SK-N-SH (cell line): ENCODE results near the gene ASB11. TPM values are rescaled to one million over a fixed set of nuclear protein-coding genes. Genes with fewer than 3 reads are reported as not detected.
"Not testable (repeated sequence)": the region's sequence is repeated elsewhere in the genome, so short reads cannot be mapped to it uniquely, and the experiment has no call there.

Experiments used
- CTCF ChIA-PET: fragments of 300-600, 350-600 bp; formaldehyde crosslinking; extraction: SDS; loops from one replicate; lab custom pipeline; 2021; lab: Yijun Ruan, JAX
- POLR2A ChIA-PET: fragments of 350-600 bp; sonication (Branson Sonifier 250); formaldehyde crosslinking; extraction: SDS; loops from one replicate; lab custom pipeline; 2020; ENCODE audit warnings: antibody characterized with exemption, inconsistent platforms; lab: Yijun Ruan, JAX
- DNase-seq: peaks from one replicate; pipeline ENCODE4 v3.0.0; 2012
- H2AFZ ChIP-seq: fragments of 200-600 bp; sonication (generic); 2 replicates; pipeline ENCODE4 v1.8.1; 2016; ENCODE audit warnings: antibody characterized with exemption, mild to moderate bottlenecking, low read depth
- H3F3A ChIP-seq: fragments of 200-600 bp; sonication (generic); replicated peaks from 2 replicates; pipeline ENCODE3; 2016; ENCODE audit warnings: antibody characterized with exemption, mild to moderate bottlenecking; ENCODE audit not compliant: insufficient read depth
- H3K27ac ChIP-seq, 2 experiments: fragments of 200-500 bp in 1 of 2; fragments of 200-600 bp in 1 of 2; sonication (Bioruptor generic) in 1 of 2; sonication (generic), shearing (Covaris generic) in 1 of 2; 2 replicates each; pipeline versions ENCODE4 v1.5.1 to v1.6.1; 2014 to 2016; ENCODE audit warnings: low read depth in 2 of 2, inconsistent platforms in 1 of 2, low read length in 1 of 2, mild to moderate bottlenecking in 1 of 2, mixed read lengths in 1 of 2
- H3K27me3 ChIP-seq: fragments of 200-600 bp; sonication (generic), shearing (Covaris generic); 2 replicates; pipeline ENCODE4 v1.6.1; 2016; ENCODE audit warnings: mixed run types; ENCODE audit not compliant: insufficient read depth
- H3K36me3 ChIP-seq, 2 experiments: fragments of 200-500 bp in 1 of 2; fragments of 200-600 bp in 1 of 2; sonication (Bioruptor generic) in 1 of 2; sonication (generic) in 1 of 2; replicated peaks in 1 of 2; 2 replicates each; pipeline versions ENCODE3 to v1.5.1; 2014 to 2016; ENCODE audit warnings: low read length in 1 of 2, mild to moderate bottlenecking in 1 of 2; ENCODE audit not compliant: insufficient read depth in 2 of 2, control insufficient read depth in 1 of 2
- H3K4me1 ChIP-seq, 2 experiments: fragments of 200-500 bp in 1 of 2; fragments of 200-600 bp in 1 of 2; sonication (Bioruptor generic) in 1 of 2; sonication (generic), shearing (Covaris generic) in 1 of 2; 2 replicates each; pipeline versions ENCODE4 v1.5.1 to v1.6.1; 2014 to 2016; ENCODE audit warnings: low read depth in 1 of 2, low read length in 1 of 2, mixed run types in 1 of 2; ENCODE audit not compliant: insufficient read depth in 2 of 2, control insufficient read depth in 1 of 2
- H3K4me2 ChIP-seq: fragments of 200-600 bp; sonication (generic), shearing (Covaris generic); 2 replicates; pipeline ENCODE4 v1.6.1; 2017; ENCODE audit warnings: mixed run types
- H3K4me3 ChIP-seq, 2 experiments: fragments of 200-500 bp in 1 of 2; fragments of 200-600 bp in 1 of 2; sonication (Bioruptor generic) in 1 of 2; sonication (generic), shearing (Covaris generic) in 1 of 2; 2 replicates each; pipeline versions ENCODE4 v1.5.1 to v1.8.1; 2014 to 2016; ENCODE audit warnings: low read depth in 2 of 2, inconsistent platforms in 1 of 2, low read length in 1 of 2, mild to moderate bottlenecking in 1 of 2, mixed read lengths in 1 of 2, moderate library complexity in 1 of 2
- H3K79me2 ChIP-seq: fragments of 200-600 bp; sonication (generic); 2 replicates; pipeline ENCODE4 v1.8.1; 2017; ENCODE audit warnings: mild to moderate bottlenecking; ENCODE audit not compliant: insufficient read depth
- H3K9ac ChIP-seq: fragments of 200-600 bp; sonication (generic); 2 replicates; pipeline ENCODE4 v1.6.1; 2017; ENCODE audit warnings: mixed run types
- H3K9me2 ChIP-seq: fragments of 200-600 bp; sonication (generic); 2 replicates; pipeline ENCODE4 v1.6.1; 2017; ENCODE audit warnings: mixed run types
- H3K9me3 ChIP-seq: fragments of 200-600 bp; sonication (generic); 2 replicates; pipeline ENCODE4 v1.6.1; 2017; ENCODE audit warnings: mixed run types, mild to moderate bottlenecking, moderate library complexity
- H4K20me1 ChIP-seq: fragments of 200-600 bp; sonication (generic); 2 replicates; pipeline ENCODE4 v1.6.1; 2017; ENCODE audit warnings: mild to moderate bottlenecking, mixed run types; ENCODE audit not compliant: insufficient read depth
- CTCF ChIP-seq: fragments of 200-600 bp; sonication (generic); IDR thresholded peaks from 2 replicates; pipeline ENCODE4 v1.6.1; 2017; ENCODE audit warnings: antibody characterized with exemption, mild to moderate bottlenecking, moderate library complexity
- EZH2phosphoT487 ChIP-seq: fragments of 200-600 bp; sonication (generic); IDR thresholded peaks from 2 replicates; pipeline ENCODE4 v1.6.1; 2017; ENCODE audit warnings: low read depth, mixed run types, mild to moderate bottlenecking, antibody characterized with exemption, moderate library complexity, borderline replicate concordance
- FOXJ3 ChIP-seq: sonication (generic); formaldehyde crosslinking; IDR thresholded peaks from 2 replicates; pipeline ENCODE4 v1.5.1; 2020; ENCODE audit warnings: mild to moderate bottlenecking, missing genetic modification reagents
- FOXM1 ChIP-seq: IDR thresholded peaks from 2 replicates; pipeline ENCODE4 v1.4.0; 2012; ENCODE audit warnings: low read depth, mild to moderate bottlenecking
- GABPA ChIP-seq: IDR thresholded peaks from 2 replicates; pipeline ENCODE4 v1.4.0; 2012; ENCODE audit warnings: low read depth, mild to moderate bottlenecking
- JUND ChIP-seq: IDR thresholded peaks from 2 replicates; pipeline ENCODE4 v1.4.0; 2012
- MXI1 ChIP-seq: IDR thresholded peaks from 2 replicates; pipeline ENCODE4 v1.6.1; 2012; ENCODE audit warnings: mild to moderate bottlenecking, low read depth, low read length, improper control_type of control experiment
- POLR2AphosphoS5 ChIP-seq: IDR thresholded peaks from 2 replicates; pipeline ENCODE4 v1.6.1; 2012; ENCODE audit warnings: low read depth, low read length
- RAD21 ChIP-seq: IDR thresholded peaks from 2 replicates; pipeline ENCODE4 v1.6.1; 2012; ENCODE audit warnings: mild to moderate bottlenecking, low read length
- RFX5 ChIP-seq: IDR thresholded peaks from 2 replicates; pipeline ENCODE4 v1.6.1; 2012; ENCODE audit warnings: mild to moderate bottlenecking, improper control_type of control experiment, low read length
- RXRA ChIP-seq: IDR thresholded peaks from 2 replicates; pipeline ENCODE4 v1.4.0; 2012; ENCODE audit warnings: low read depth, mild to moderate bottlenecking, borderline replicate concordance
- SIN3A ChIP-seq: IDR thresholded peaks from 2 replicates; pipeline ENCODE4 v1.6.1; 2012; ENCODE audit warnings: low read depth, mild to moderate bottlenecking, low read length, moderate library complexity, borderline replicate concordance
- TEAD4 ChIP-seq: IDR thresholded peaks from 2 replicates; pipeline ENCODE4 v1.4.0; 2012; ENCODE audit warnings: mild to moderate bottlenecking, borderline replicate concordance; ENCODE audit not compliant: insufficient read depth
- WGBS: methylation state at CpG from one replicate; pipeline ENCODE4 v1.1.6; 2017; ENCODE audit warnings: low lambda C conversion rate; 5-methylcytosine and 5-hydroxymethylcytosine counted together
- polyA plus RNA-seq, 3 experiments: library from polyadenylated mRNA; depleted of rRNA; stranded (reverse); fragments of >200 nt; gene quantifications; 2 replicates each; pipeline ENCODE4 v1.2.3, GENCODE V29; 2012
- TF ChIP-seq, protein P1 (sequence below): IDR thresholded peaks from 2 replicates; pipeline ENCODE4 v1.4.0; 2012; ENCODE audit warnings: low read depth

ASB11 gene
- polyA plus RNA-seq, 1 of the 3 experiments (the other 2 are of a cell fraction): not detected

DNA sequence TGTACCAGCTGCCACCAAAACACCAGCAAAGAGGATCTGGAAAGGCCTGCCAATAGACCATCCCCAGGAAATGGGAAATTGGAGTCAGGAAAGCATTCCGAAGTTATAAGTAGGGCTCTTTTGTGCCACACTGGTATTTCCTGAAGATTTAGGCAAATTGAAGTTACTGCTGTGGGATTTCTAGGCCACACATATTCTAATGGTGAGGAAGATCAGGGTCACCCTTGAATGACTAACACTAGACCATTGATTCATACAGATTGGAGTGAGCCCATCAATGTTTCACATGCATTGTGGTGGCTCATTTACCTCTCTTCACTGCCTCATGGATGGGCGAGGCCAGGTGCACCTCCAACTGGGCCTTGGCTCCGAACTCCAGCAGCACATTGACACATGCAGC, 22.6 kb downstream of the ASB11 start (continued):
- TF ChIP-seq RAD21: no peak
- TF ChIP-seq FOXJ3: no peak
- TF ChIP-seq, protein P1, sequence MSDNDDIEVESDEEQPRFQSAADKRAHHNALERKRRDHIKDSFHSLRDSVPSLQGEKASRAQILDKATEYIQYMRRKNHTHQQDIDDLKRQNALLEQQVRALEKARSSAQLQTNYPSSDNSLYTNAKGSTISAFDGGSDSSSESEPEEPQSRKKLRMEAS: no peak
- TF ChIP-seq POLR2AphosphoS5: no peak

DNA sequence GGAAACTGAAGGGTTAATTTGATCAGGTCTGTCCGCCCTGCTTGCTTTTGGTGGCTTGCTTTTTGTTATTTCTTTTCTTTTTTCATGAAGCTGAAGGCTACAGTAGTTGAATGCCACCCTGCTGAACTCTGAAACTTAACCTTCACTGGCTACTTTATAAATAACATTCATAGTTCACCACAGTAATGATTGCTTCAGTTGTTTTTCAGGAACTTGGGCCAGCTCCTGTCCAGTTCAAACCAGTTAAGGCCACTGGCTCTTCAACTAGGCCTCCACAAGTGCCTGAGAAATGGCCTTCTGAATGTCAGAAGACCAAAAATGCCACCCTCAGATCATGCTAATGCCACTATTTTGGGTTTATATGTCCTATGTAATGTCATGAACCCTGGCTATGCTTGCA, 37.8 kb downstream of the ASB11 start:
- H3K4me2 ChIP-seq: no peak overlapping the region
- POLR2A ChIA-PET: no interaction called here
- WGBS: 19% methylated on average over 1 of the region's 1 CpG

DNA sequence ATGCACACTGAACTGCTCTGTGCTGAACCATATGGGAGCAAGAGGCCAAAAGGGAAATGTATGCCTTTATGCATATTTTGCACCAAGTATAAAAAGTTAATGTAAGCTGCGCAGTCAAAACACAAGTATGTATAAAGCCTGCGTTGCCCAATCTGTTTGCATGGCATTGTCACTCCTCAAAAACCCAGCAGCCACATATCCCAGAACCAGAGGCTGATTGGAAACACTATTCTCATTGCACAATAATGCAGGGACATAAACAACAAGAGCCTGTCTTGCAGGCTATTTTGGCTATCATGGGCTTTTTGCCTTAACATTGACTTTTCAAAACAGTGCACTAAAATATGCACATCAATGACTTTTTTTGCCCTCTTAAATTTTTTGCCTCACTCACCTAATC, 40.5 kb downstream of the ASB11 start:
- ChIA-PET POLR2A (no interaction called here), CTCF (no interaction called here)

More for the DNA sequence above, 37.8 kb downstream of the ASB11 start:
- no peaks in the 10 kb centered on the region for H4K20me1 ChIP-seq
- H3K4me1 ChIP-seq: no peaks in the 10 kb centered on the region
- no peaks in the 10 kb centered on the region for H3K36me3 ChIP-seq
- H3K79me2 ChIP-seq: no peaks in the 10 kb centered on the region
- H3K4me3 ChIP-seq: no peak overlapping the region
- H3F3A ChIP-seq: no peaks in the 10 kb centered on the region
- TF ChIP-seq RXRA (no peak), CTCF (no peak), FOXJ3 (no peak)
- no peaks in the 10 kb centered on the region for H3K9me3 ChIP-seq
- no peak for DNase-seq
- H3K27me3 ChIP-seq: no peaks in the 10 kb centered on the region
- no peak overlapping the region for H2AFZ ChIP-seq
- no peaks in the 10 kb centered on the region for H3K9me2 ChIP-seq
- CTCF ChIA-PET: interaction anchor here (1.3 kb wide), 1 partner anchor 11 kb away, joined by 3 read pairs; no protein-coding TSS in a partner anchor
- no peak overlapping the region for H3K27ac ChIP-seq
- no peak overlapping the region for H3K9ac ChIP-seq

GRCh38 chrX:15273275-15273674, 42.2 kb downstream of the ASB11 start:
- H3K27ac ChIP-seq, H2AFZ ChIP-seq, POLR2A ChIA-PET, H3K4me2 ChIP-seq, H3K4me1 ChIP-seq, H3K4me3 ChIP-seq, H3K36me3 ChIP-seq, H3K9me2 ChIP-seq, H3K9me3 ChIP-seq, H3K79me2 ChIP-seq, H3K27me3 ChIP-seq, H4K20me1 ChIP-seq, H3K9ac ChIP-seq, H3F3A ChIP-seq, DNase-seq: not testable (repeated sequence)
- CTCF ChIA-PET: interaction anchor here (1.6 kb wide), 1 partner anchor 13 kb away, joined by 3 read pairs; no protein-coding TSS in a partner anchor
- whole genome bisulfite sequencing: 55% methylated on average over 8 of the region's 10 CpGs

More for the DNA sequence above, 40.5 kb downstream of the ASB11 start:
- Histone ChIP-seq H3K4me1 (peaks cover 0 to under 1% of the 10 kb centered on the region in 2 experiments; a peak in 1 of 4 replicates), H3K9me3 (no peaks in the 10 kb centered on the region), H3K27ac (no peak overlapping the region), H3K27me3 (no peaks in the 10 kb centered on the region), H3K9me2 (no peaks in the 10 kb centered on the region), H3K36me3 (no peaks in the 10 kb centered on the region), H2AFZ (no peak overlapping the region), H4K20me1 (no peaks in the 10 kb centered on the region), H3F3A (no peaks in the 10 kb centered on the region), H3K79me2 (no peaks in the 10 kb centered on the region), H3K4me3 (no peak overlapping the region), H3K4me2 (no peak overlapping the region), H3K9ac (no peak overlapping the region)
- no peak for DNase-seq
- 46% methylated on average over 2 of the region's 2 CpGs for WGBS
- TF ChIP-seq FOXM1 (no peak), SIN3A (no peak), RFX5 (no peak), JUND (no peak), GABPA (no peak), TEAD4 (no peak), EZH2phosphoT487 (no peak), MXI1 (no peak)
- TF ChIP-seq, all 33 proteins: peak for 0
